HG02642 (cell line): ENCODE data around the gene SRRM5.
"Not testable (repeated sequence)": the region's sequence is repeated elsewhere in the genome, so short reads cannot be mapped to it uniquely, and the experiment has no call there.

ENCODE experiments used
- ATAC-seq: cut with Tn5 transposase; IDR thresholded peaks from one replicate; pipeline ENCODE4 v1.9.1; 2021; ENCODE audit warnings: mild to moderate bottlenecking; ENCODE audit not compliant: unreplicated experiment, poor library complexity

The SRRM5 gene

DNA sequence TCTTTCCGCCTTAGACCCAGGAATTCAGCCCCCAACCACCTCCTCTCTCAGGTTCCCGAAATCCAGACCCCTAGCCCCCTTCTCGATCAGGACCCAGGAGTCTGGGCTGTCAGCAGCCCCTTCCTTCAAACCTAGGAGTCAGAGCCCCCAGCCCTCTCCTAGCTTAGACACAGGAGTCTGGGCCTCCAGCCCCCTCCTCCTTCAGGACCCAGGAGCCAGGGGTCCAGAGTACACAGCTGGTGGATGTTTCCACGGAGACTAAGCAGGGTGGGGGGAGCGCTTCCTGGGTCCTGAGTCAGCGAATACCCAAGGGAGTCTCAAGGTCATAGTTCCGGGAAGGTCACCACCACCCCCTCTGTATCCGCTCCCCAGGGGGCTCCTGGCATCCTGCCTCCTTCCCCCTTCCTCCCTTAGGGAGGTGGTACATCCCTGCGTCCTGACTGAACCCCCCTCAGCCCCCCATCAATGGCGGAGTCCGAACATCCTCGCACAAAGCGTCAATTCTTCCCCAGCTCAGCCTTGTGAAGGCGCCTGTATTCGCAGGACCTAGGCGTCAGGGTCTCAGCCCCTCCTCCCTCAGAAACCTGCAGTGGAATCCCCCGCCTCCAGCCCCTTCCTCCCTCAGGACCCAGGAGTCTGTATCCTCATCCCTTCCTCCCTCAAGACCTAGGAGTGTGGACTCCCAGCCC is 23.1 kb downstream of the SRRM5 start:
- no peak for ATAC-seq

GRCh38 chr19:43635561-43635940 is 23.7 kb downstream of the SRRM5 start:
- not testable (repeated sequence) for ATAC-seq

DNA sequence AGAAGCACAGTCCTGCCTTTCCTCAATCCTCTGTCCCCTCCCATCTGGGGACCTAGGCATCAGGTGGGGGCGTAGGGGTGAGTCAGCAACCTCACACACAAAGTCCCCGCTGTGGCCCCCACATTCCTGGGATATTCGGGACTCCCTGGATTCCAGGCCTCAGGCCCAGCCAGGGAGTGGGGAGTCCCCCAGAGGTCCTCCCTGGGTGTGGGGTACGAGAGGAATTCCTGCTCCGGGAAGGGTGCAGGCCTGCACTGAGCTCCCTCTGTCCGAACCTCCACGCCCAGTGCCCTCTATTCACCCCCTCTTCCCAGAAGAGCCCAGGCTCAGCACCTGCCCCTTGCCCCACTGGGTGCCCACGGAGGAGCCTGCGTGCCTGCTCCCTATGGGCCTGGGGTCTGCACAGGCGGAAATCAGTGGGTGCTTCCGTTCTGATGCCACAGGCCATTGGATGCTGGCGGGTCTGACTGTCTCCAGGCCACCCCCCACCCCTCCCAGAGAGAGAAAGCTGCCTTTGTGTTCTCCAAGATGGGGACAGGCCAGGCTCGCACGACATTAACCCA is 24.3 kb downstream of the SRRM5 start:
- no peak for ATAC-seq

GRCh38 chr19:43638214-43638994 is 26.5 kb downstream of the SRRM5 start:
- no peak for ATAC-seq

GRCh38 chr19:43638995-43639518 is 27.2 kb downstream of the SRRM5 start:
- ATAC-seq, result no peak

GRCh38 chr19:43639519-43640423 is 27.9 kb downstream of the SRRM5 start, which contains the start of gene CADM4:
TSS of gene CADM4 (minus strand) at chr19:43639850. CDS start at chr19:43639790, 60 bp downstream.
- no peak for ATAC-seq

DNA sequence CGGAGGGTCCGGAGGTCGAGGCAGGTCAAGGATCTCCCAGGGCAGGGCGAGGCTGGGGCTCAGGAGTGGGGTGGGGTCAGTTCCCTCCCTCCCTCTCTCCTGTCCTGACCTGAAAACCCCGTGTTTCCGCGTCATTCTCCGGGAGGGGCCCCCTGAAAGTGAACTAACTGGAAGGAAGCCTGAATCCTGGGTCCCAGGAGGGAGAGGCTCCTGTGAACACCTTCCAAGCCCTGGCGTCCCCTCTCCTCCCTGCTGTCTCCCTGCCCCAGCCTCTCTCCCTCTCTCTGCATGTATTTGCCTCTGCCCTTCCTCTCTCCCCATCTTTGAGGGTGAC is 28.5 kb downstream of the SRRM5 start:
- ATAC-seq, result no peak

DNA sequence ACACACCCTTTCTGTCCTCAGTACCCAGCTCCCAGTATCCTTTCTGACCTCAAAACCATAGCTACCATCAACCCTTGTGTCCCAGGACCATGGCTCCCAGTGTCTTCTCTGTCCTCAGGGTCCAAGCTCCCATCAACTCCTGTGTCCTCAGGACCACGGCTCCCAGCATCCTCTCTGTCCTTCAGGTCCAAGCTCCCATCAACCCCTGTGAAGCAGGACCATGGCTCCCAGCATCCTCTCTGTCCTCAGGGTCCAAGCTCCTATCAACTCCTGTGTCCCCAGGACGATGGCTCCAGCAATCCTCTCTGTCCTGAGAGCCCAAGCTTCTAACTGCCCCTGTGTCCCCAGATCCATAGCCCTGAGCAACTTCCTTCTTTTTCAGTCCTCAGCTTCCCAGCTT is 29.4 kb downstream of the SRRM5 start:
- no peak for ATAC-seq

DNA sequence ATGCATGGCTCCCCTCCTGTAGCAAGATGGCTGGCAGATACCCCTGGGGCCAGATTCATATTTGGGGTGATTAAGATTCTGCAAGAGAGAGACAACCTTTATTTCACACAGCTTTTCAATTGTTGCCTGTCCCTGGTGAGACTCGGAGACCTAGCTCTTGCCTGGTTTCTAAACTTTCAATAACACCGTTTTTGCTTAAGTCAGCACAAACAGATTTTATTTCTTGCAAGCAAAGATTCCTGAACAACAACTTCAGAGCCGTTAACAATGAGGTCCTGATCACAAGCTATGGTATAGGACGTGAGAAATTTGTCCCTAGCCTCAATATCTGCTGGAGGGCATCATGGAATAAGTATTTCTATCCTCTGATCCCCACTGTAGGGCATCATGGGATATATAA is 30.6 kb downstream of the SRRM5 start:
- no peak for ATAC-seq

- no peak for ATAC-seq
Observed at GRCh38 chr19:43643326-43643725, 31.4 kb downstream of the SRRM5 start.

DNA sequence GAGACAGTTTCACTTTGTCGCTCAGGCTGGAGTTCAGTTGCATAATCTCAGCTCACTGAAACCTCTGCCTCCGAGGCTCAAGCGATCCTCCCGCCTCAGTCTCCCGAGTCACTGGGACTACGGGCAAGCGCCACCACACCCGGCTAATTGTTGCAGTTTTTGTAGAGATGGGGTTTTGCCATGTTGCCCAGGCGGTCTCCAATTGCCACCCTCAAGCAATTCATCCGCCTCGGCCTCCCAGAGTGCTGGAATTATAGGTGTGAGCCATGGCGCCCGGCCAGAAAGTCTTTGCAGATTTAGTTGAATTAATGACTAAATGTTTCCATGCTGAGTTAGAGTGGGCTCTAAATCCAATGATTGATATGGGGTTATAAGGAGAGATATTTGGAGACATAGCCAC is 32.3 kb downstream of the SRRM5 start:
- no peak for ATAC-seq

- ATAC-seq, result no peak
Observed at GRCh38 chr19:43648633-43649032, 36.7 kb downstream of the SRRM5 start.

- ATAC-seq, result no peak
Observed at GRCh38 chr19:43649514-43649913, 37.6 kb downstream of the SRRM5 start.

- not testable (repeated sequence) for ATAC-seq
Observed at GRCh38 chr19:43650276-43650675, 38.4 kb downstream of the SRRM5 start.

DNA sequence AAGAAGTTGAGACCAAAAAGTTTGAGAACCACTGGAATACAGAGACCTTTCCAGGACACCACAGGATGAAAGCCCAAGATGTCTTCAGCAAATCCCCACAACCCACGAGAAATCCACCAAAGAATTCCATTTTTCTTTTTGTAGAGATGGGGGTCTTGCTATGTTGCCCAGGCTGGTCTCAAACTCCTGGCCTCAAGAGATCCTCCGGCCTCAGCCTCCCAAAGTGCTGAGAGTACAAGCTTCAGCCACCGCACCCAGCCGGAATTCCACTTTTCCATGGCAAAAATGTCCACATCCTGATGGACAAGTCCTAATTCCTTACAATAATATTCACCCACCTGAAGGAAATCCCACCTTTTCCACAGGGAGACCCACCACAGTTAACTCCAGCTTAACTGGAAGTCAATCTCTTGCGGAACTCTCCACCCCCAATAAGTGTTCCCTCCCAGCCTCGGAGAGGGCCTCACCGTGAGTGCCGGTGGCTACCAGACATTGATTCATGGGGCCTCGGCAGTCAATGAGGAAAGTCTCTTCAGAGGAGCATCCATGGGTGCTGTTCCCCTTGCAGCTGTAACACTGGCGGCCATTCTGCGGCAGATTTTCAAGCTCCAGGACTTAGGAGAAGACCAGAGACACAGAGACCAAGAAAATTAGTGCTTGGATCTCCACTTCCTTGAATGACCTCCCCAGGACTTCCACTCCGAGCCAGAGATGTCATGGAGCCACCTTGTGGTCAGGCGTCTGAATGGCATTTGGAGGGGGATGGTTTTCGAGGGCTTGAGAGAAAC is 40.1 kb downstream of the SRRM5 start:
- ATAC-seq, result no peak

- ATAC-seq, result no peak
Observed at GRCh38 chr19:43652546-43652874, 40.6 kb downstream of the SRRM5 start.

DNA sequence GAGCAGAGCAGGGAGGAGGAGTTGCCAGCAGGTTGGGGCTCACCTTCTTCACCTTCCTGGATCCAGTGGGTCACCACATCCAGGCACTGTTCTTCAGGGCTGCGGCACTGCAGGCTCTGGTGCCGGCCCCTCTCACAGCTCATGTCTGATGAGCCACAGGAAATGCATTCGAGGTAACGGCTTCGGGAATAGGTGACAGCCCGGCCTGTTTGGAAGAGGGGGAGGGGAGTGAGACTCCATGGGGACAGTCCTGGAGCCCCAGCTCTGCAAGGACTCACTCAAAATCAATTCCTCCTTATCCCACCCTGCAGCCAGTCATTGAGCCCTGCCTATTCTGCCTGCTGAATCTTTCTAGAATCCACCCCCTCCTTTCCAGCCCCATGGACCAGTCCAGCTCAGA is 44.5 kb downstream of the SRRM5 start:
- no peak for ATAC-seq

DNA sequence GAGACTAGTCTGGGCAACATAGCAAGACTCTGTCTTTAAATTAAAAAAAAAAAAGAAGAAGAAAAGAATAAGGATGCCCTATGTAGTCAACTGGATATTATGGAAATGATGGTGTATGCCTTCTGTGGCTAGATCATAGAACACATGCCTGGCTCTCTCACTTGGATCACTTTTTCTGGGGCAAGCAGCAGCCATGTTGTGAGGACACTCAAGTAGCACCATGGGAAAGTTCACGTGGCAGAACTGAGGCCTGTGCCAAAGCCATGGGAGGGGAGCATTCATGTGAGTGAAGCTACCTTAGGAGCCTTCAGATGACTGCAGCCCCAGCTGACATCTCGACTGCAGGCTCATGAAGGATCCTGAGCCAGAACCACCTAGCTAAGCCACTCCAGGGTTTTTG is 46.1 kb downstream of the SRRM5 start:
- ATAC-seq, result no peak

DNA sequence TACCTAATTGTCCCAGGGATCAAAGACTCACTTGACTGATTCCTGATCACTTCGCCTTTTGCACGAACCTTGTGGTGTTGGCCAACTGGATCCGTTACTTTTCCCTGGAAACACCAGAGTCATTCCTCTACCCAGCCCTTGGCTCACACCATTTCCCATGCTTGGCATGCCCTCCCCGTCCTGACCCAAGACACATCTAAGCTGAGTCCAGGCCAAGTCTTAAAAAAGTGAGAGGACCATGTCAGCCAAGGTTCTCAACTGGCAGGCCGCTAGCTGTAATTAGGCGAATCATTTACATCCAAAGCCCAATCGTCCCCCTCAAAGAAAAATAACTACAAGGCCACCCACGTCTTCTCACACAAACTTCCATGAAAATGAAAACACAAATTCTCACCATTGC is 46.6 kb downstream of the SRRM5 start:
- ATAC-seq, result no peak
